H1 (cell line): Measurements from ENCODE around the gene LRRC4C. TPM values are rescaled to one million over a fixed set of nuclear protein-coding genes. Genes with fewer than 3 reads are reported as not detected.

Experiments
- CTCF ChIA-PET: fragments of 300-600 bp; sonication (Branson Sonifier 250); formaldehyde crosslinking; loops from one replicate; lab custom pipeline; 2021; ENCODE audit not compliant: partially characterized antibody; lab: Charles Lee
- POLR2A ChIA-PET: fragments of 300-600 bp; sonication (Branson Sonifier 250); formaldehyde crosslinking; loops from one replicate; lab custom pipeline; 2021; ENCODE audit warnings: inconsistent platforms; ENCODE audit not compliant: partially characterized antibody; lab: Charles Lee
- DNase-seq, 2 experiments: peaks; one replicate each; pipeline versions ENCODE4 v3.0.0 to v3.0.0-alpha.2; 2010 to 2022; ENCODE audit warnings: low spot score in 2 of 2, low read depth in 1 of 2, mixed read lengths in 1 of 2
- FAIRE-seq: peaks from 2 replicates; lab custom pipeline; 2011; peaks lifted over from hg19 to GRCh38; lab: Jason Lieb, UNC
- H2AFZ ChIP-seq: 2 replicates; pipeline ENCODE4 v1.8.1; 2012; ENCODE audit warnings: low read length, inconsistent platforms
- H2AK5ac ChIP-seq: 2 replicates; pipeline ENCODE4 v1.6.1; 2013; ENCODE audit warnings: low read depth, low read length
- H2BK120ac ChIP-seq: replicated peaks from 2 replicates; pipeline ENCODE3; 2013; ENCODE audit warnings: low read depth, low read length, inconsistent platforms
- H2BK12ac ChIP-seq: 2 replicates; pipeline ENCODE4 v1.6.1; 2013; ENCODE audit warnings: low read depth, low read length
- H2BK15ac ChIP-seq: 2 replicates; pipeline ENCODE4 v1.6.1; 2013; ENCODE audit warnings: low read length
- H2BK20ac ChIP-seq: 2 replicates; pipeline ENCODE4 v1.6.1; 2013; ENCODE audit warnings: low read length
- H2BK5ac ChIP-seq: 2 replicates; pipeline ENCODE4 v1.6.1; 2013; ENCODE audit warnings: low read depth, low read length
- H3K14ac ChIP-seq: 2 replicates; pipeline ENCODE4 v1.6.1; 2013; ENCODE audit warnings: inconsistent platforms; ENCODE audit not compliant: insufficient read length
- H3K18ac ChIP-seq: 2 replicates; pipeline ENCODE4 v1.6.1; 2013; ENCODE audit warnings: low read length; ENCODE audit errors: extremely low read depth
- H3K23ac ChIP-seq: 2 replicates; pipeline ENCODE4 v1.6.1; 2013; ENCODE audit warnings: inconsistent platforms; ENCODE audit not compliant: insufficient read length
- H3K23me2 ChIP-seq: 2 replicates; pipeline ENCODE4 v1.6.1; 2013; ENCODE audit warnings: low read depth, low read length
- H3K27ac ChIP-seq: 2 replicates; pipeline ENCODE4 v1.6.1; 2011; ENCODE audit warnings: low read depth, low read length, inconsistent platforms
- H3K27me3 ChIP-seq, 4 experiments: replicated peaks in 1 of 4; 1 replicate in 1 of 4; 2 replicates in 3 of 4; pipeline versions ENCODE4 v1.6.1 to v1.8.1; 2011 to 2013; ENCODE audit warnings: low read length in 3 of 4, mild to moderate bottlenecking in 3 of 4, inconsistent platforms in 2 of 4, mixed read lengths in 2 of 4, moderate library complexity in 1 of 4; ENCODE audit not compliant: control insufficient read depth in 3 of 4, insufficient read depth in 3 of 4; ENCODE audit errors: extremely low read depth in 1 of 4
- H3K36me3 ChIP-seq, 4 experiments: 2 replicates each; pipeline versions ENCODE4 v1.6.1 to v1.8.1; 2011 to 2013; ENCODE audit warnings: mild to moderate bottlenecking in 4 of 4, low read length in 3 of 4, moderate library complexity in 2 of 4, control low read depth in 1 of 4, inconsistent platforms in 1 of 4; ENCODE audit not compliant: insufficient read depth in 4 of 4, control insufficient read depth in 2 of 4
- H3K4ac ChIP-seq: replicated peaks from 2 replicates; pipeline ENCODE3; 2013; ENCODE audit warnings: low read length, low read depth, mixed read lengths, inconsistent platforms; ENCODE audit not compliant: insufficient read length
- H3K4me1 ChIP-seq, 4 experiments: replicated peaks in 1 of 4; 1 replicate in 1 of 4; 2 replicates in 3 of 4; pipeline versions ENCODE4 v1.6.1 to v1.8.1; 2011 to 2013; ENCODE audit warnings: low read length in 3 of 4, inconsistent platforms in 2 of 4, mixed read lengths in 1 of 4; ENCODE audit not compliant: insufficient read depth in 4 of 4, control insufficient read depth in 3 of 4
- H3K4me2 ChIP-seq, 2 experiments: 2 replicates each; pipeline versions ENCODE4 v1.6.1 to v1.8.1; 2011 to 2013; ENCODE audit warnings: low read depth in 2 of 2, low read length in 2 of 2, control low read depth in 1 of 2, inconsistent platforms in 1 of 2, mild to moderate bottlenecking in 1 of 2; ENCODE audit not compliant: insufficient read depth in 1 of 2
- H3K4me3 ChIP-seq, 4 experiments: fragments of 200-600, 300-600 bp in 1 of 4; sonication (generic), shearing (Covaris generic), sonication (Bioruptor Twin) in 1 of 4; 2 replicates each; pipeline versions ENCODE4 v1.5.1 to v1.8.1; 2011 to 2016; ENCODE audit warnings: low read length in 4 of 4, low read depth in 3 of 4, control low read depth in 2 of 4, inconsistent platforms in 2 of 4, mild to moderate bottlenecking in 2 of 4, mixed read lengths in 1 of 4, moderate library complexity in 1 of 4; ENCODE audit not compliant: insufficient read depth in 2 of 4; ENCODE audit errors: extremely low read depth in 1 of 4
- H3K56ac ChIP-seq: replicated peaks from 2 replicates; pipeline ENCODE3; 2013; ENCODE audit warnings: low read depth, mild to moderate bottlenecking, mixed read lengths, low read length, inconsistent platforms; ENCODE audit not compliant: insufficient read length
- H3K79me1 ChIP-seq: 2 replicates; pipeline ENCODE4 v1.6.1; 2013; ENCODE audit warnings: low read depth, low read length, control low read depth
- H3K79me2 ChIP-seq, 2 experiments: 2 replicates each; pipeline versions ENCODE4 v1.6.1 to v1.8.1; 2012 to 2013; ENCODE audit warnings: low read length in 2 of 2, mild to moderate bottlenecking in 2 of 2, inconsistent platforms in 1 of 2; ENCODE audit not compliant: insufficient read depth in 2 of 2, control insufficient read depth in 1 of 2
- H3K9ac ChIP-seq, 4 experiments: replicated peaks in 1 of 4; 1 replicate in 1 of 4; 2 replicates in 3 of 4; pipeline versions ENCODE4 v1.6.1 to v1.8.1; 2011 to 2013; ENCODE audit warnings: low read depth in 3 of 4, low read length in 3 of 4, control low read depth in 2 of 4, mild to moderate bottlenecking in 2 of 4, moderate library complexity in 2 of 4, inconsistent platforms in 1 of 4; ENCODE audit errors: extremely low read depth in 1 of 4
- H3K9me3 ChIP-seq, 2 experiments: 2 replicates each; pipeline versions ENCODE4 v1.6.1 to v1.8.1; 2012 to 2013; ENCODE audit warnings: mild to moderate bottlenecking in 2 of 2, moderate library complexity in 2 of 2, control low read depth in 1 of 2, inconsistent platforms in 1 of 2, low read depth in 1 of 2, low read length in 1 of 2, mixed read lengths in 1 of 2; ENCODE audit not compliant: insufficient read depth in 2 of 2
- H4K20me1 ChIP-seq, 2 experiments: replicated peaks in 1 of 2; 2 replicates each; pipeline versions ENCODE3 to v1.8.1; 2011 to 2013; ENCODE audit warnings: inconsistent platforms in 2 of 2, low read length in 2 of 2, mild to moderate bottlenecking in 1 of 2; ENCODE audit not compliant: insufficient read depth in 2 of 2, control insufficient read depth in 1 of 2
- H4K5ac ChIP-seq: 2 replicates; pipeline ENCODE4 v1.6.1; 2013; ENCODE audit warnings: low read length, low read depth, mixed read lengths, inconsistent platforms; ENCODE audit not compliant: insufficient read length
- H4K8ac ChIP-seq: 2 replicates; pipeline ENCODE4 v1.8.0; 2013; ENCODE audit warnings: mild to moderate bottlenecking, moderate library complexity, low read length, inconsistent platforms; ENCODE audit not compliant: insufficient read depth; ENCODE audit errors: extremely low read depth
- H4K91ac ChIP-seq: replicated peaks from 2 replicates; pipeline ENCODE3; 2013; ENCODE audit warnings: low read length, mixed read lengths, inconsistent platforms; ENCODE audit not compliant: insufficient read length
- BCL11A ChIP-seq, 2 experiments: IDR thresholded peaks; one replicate each; pipeline ENCODE4 v1.6.1; 2011; ENCODE audit warnings: low read depth in 2 of 2, low read length in 2 of 2, mild to moderate bottlenecking in 2 of 2
- CBX8 ChIP-seq: fragments of 300-800, 300-1000 bp; sonication (generic); IDR thresholded peaks from 2 replicates; pipeline ENCODE4 v1.7.1; 2016; ENCODE audit warnings: low read depth, low read length, borderline replicate concordance
- HDAC2 ChIP-seq, 2 experiments: fragments of 300-600 bp in 1 of 2; sonication (generic) in 1 of 2; IDR thresholded peaks; 2 replicates each; pipeline ENCODE4 v1.6.1; 2011 to 2012; ENCODE audit warnings: low read depth in 2 of 2, low read length in 2 of 2, mild to moderate bottlenecking in 2 of 2, moderate library complexity in 2 of 2, borderline replicate concordance in 1 of 2, inconsistent platforms in 1 of 2
- RFX5 ChIP-seq: IDR thresholded peaks from 2 replicates; pipeline ENCODE4 v1.6.1; 2011; ENCODE audit warnings: low read depth, low read length, improper control_type of control experiment, borderline replicate concordance
- TEAD4 ChIP-seq: IDR thresholded peaks from 2 replicates; pipeline ENCODE4 v1.6.1; 2012; ENCODE audit warnings: low read depth, low read length, inconsistent platforms, mixed read lengths
- whole genome bisulfite sequencing, 2 experiments: shearing (Covaris generic) in 1 of 2; methylation state at CpG; one replicate each; pipeline versions ENCODE4 v1.1.6 to v1.1.7; 2013 to 2015; ENCODE audit warnings: low lambda C conversion rate in 2 of 2, mixed read lengths in 2 of 2, inconsistent platforms in 1 of 2, low coverage in 1 of 2, missing lambda C conversion rate in 1 of 2; ENCODE audit not compliant: insufficient replicate concordance in 2 of 2, insufficient coverage in 1 of 2, insufficient read length in 1 of 2; ENCODE audit errors: extremely low coverage in 1 of 2, missing lambda C conversion rate in 1 of 2; 5-methylcytosine and 5-hydroxymethylcytosine counted together
- polyA plus RNA-seq, 7 experiments: library from polyadenylated mRNA; depleted of rRNA in 3 of 7; stranded (reverse) in 5 of 7; unstranded in 2 of 7; fragments of >200 nt in 5 of 7; fragments of 200-250 nt in 2 of 7; gene quantifications; 1 replicate in 5 of 7; 2 replicates in 1 of 7; 4 replicates in 1 of 7; pipeline versions ENCODE4 v1.2.1 to v1.2.3, GENCODE V29; 2011 to 2013; ENCODE audit warnings: missing spikeins in 2 of 7, mixed read lengths in 2 of 7
- total RNA-seq: library from RNA; stranded (reverse); fragmentation: NEBNext Ultra II Directional; extraction: Animal tissue kit (Norgen Biotek cat#: 25700); gene quantifications from 2 replicates; pipeline ENCODE4 v1.2.1, GENCODE V29; 2021
- TF ChIP-seq, protein P1 (sequence below): IDR thresholded peaks from 2 replicates; pipeline ENCODE4 v1.6.1; 2011; ENCODE audit warnings: low read depth, mild to moderate bottlenecking, low read length; ENCODE audit not compliant: insufficient read depth

Gene LRRC4C
- total and polyA plus RNA-seq, 2 of the 8 experiments (the other 6 are each of a cell fraction or from before 2014, with no cell fraction given): 0.23 to 2.2 TPM

DNA sequence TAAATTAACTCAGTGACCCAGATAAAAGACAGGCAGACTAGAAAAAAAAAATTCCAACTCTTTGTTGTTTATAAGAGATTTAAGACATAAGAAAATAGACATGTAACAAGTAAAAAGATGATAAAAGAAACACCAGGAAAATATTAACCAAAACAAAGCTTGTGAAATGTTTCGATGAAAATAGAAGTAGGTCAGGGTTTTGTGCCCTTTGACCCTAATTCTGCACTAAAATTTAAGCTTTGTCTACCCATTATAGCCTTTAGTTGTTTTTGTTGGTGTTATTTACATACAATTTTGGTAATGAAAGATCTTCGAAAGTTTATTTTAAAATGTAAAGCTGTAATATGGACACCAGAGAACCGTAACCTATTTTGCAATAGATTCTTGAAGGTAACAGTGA lies 75.7 kb downstream of the LRRC4C start:
- H2AFZ ChIP-seq: no peak overlapping the region
- H3K9me3 ChIP-seq: no peaks in the 10 kb centered on the region
- H3K4me3 ChIP-seq: no peak overlapping the region
- H2BK15ac ChIP-seq: no peak overlapping the region
- FAIRE-seq: no peak
- TF ChIP-seq BCL11A (IDR thresholded peaks at IDR 0.05; ENCODE audit: low read depth in 2 of 2, low read length in 2 of 2): no peak
- TF ChIP-seq RFX5: no peak
- TF ChIP-seq HDAC2 (IDR thresholded peaks at IDR 0.05; ENCODE audit: borderline replicate concordance in 1 of 2, low read depth in 2 of 2, low read length in 2 of 2): no peak
- no peak for TF ChIP-seq TEAD4
- TF ChIP-seq, protein P1, sequence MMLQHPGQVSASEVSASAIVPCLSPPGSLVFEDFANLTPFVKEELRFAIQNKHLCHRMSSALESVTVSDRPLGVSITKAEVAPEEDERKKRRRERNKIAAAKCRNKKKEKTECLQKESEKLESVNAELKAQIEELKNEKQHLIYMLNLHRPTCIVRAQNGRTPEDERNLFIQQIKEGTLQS: no peak
- no peak for TF ChIP-seq CBX8
- TF ChIP-seq, all 59 proteins: peak for 0
- H3K4ac ChIP-seq: no peak overlapping the region
- POLR2A ChIA-PET: no interaction called here
- no peak overlapping the region for H3K18ac ChIP-seq
- H3K9ac ChIP-seq: no peak overlapping the region
- CTCF ChIA-PET: interaction anchor here (1.1 kb wide), 1 partner anchor 1246 kb away, joined by 3 read pairs; no protein-coding TSS in a partner anchor
- 93% methylated on average over 3 of the region's 3 CpGs; no CpG with 5 or more reads in 1 of the 2 experiments for WGBS, 2 experiments
- no peak overlapping the region for H4K8ac ChIP-seq
- no peak overlapping the region for H3K4me2 ChIP-seq
- H3K4me1 ChIP-seq: peaks cover 0 to 5% (median 2%) of the 10 kb centered on the region in 4 experiments; a peak in 2 of 7 replicates
- H2BK12ac ChIP-seq: no peak overlapping the region
- H3K79me1 ChIP-seq: no peaks in the 10 kb centered on the region
- peak overlapping the region; percentile 39 for H3K56ac ChIP-seq
- no peaks in the 10 kb centered on the region for H4K20me1 ChIP-seq
- H3K27me3 ChIP-seq: no peaks in the 10 kb centered on the region
- no peak overlapping the region for H3K27ac ChIP-seq
- H4K5ac ChIP-seq: no peak overlapping the region
- no peak overlapping the region for H2BK120ac ChIP-seq
- no peak overlapping the region for H2BK20ac ChIP-seq
- H3K36me3 ChIP-seq: no peaks in the 10 kb centered on the region
- no peak overlapping the region for H2AK5ac ChIP-seq
- H3K14ac ChIP-seq: no peak overlapping the region
- no peaks in the 10 kb centered on the region for H3K23me2 ChIP-seq
- no peaks in the 10 kb centered on the region for H3K79me2 ChIP-seq
- H4K91ac ChIP-seq: no peak overlapping the region
- no peak for DNase-seq
- H3K23ac ChIP-seq: no peak overlapping the region
- no peak overlapping the region for H2BK5ac ChIP-seq
